IMR-90 (cell line): Measurements from ENCODE around the gene REXO5. TPM values are rescaled to one million over a fixed set of nuclear protein-coding genes. Genes with fewer than 3 reads are reported as not detected.

ENCODE experiments used
- ATAC-seq: fragments of 200-7000 bp; cut with Tn5 transposase; 2 replicates; pipeline ENCODE4 v1.9.1; 2020; ENCODE audit warnings: low read depth, mild to moderate bottlenecking, moderate library complexity
- BruUV-seq: library from RNA; stranded (reverse); fragments of 400-500 nt; replicated peaks from 2 replicates; lab custom pipeline; 2021; lab: Mats Ljungman, UMichigan
- CTCF ChIA-PET: fragments of 300-600 bp; formaldehyde crosslinking; extraction: SDS; loops from one replicate; lab custom pipeline; 2021; ENCODE audit warnings: antibody characterized with exemption; lab: Yijun Ruan, JAX
- POLR2A ChIA-PET: fragments of 300-600 bp; sonication (Branson Sonifier 250); formaldehyde crosslinking; loops from one replicate; lab custom pipeline; 2022; ENCODE audit warnings: antibody characterized with exemption; ENCODE audit not compliant: unreplicated experiment; lab: Charles Lee
- DNase-seq: peaks from one replicate; pipeline ENCODE4 v3.0.0; 2013
- H2AFZ ChIP-seq: replicated peaks from 2 replicates; pipeline ENCODE3; 2013; ENCODE audit warnings: low read length, mild to moderate bottlenecking; ENCODE audit not compliant: poor library complexity
- H2AK5ac ChIP-seq: 2 replicates; pipeline ENCODE4 v1.6.1; 2013; ENCODE audit warnings: low read depth, low read length, inconsistent platforms
- H2AK9ac ChIP-seq: replicated peaks from 2 replicates; pipeline ENCODE3; 2013; ENCODE audit warnings: mild to moderate bottlenecking, low read depth, low read length, moderate library complexity; ENCODE audit not compliant: poor library complexity
- H2BK120ac ChIP-seq: 2 replicates; pipeline ENCODE4 v1.6.1; 2013; ENCODE audit warnings: low read depth, low read length, inconsistent platforms
- H2BK15ac ChIP-seq: 3 replicates; pipeline ENCODE4 v1.6.1; 2013; ENCODE audit warnings: low read depth, low read length, inconsistent platforms
- H2BK20ac ChIP-seq: 2 replicates; pipeline ENCODE4 v1.6.1; 2013; ENCODE audit warnings: low read depth, mild to moderate bottlenecking, inconsistent platforms, low read length, moderate library complexity
- H2BK5ac ChIP-seq: 2 replicates; pipeline ENCODE4 v1.6.1; 2013; ENCODE audit warnings: mild to moderate bottlenecking, low read depth, low read length, inconsistent platforms; ENCODE audit not compliant: poor library complexity, severe bottlenecking
- H3K14ac ChIP-seq: replicated peaks from 2 replicates; pipeline ENCODE4 v1.6.1; 2013; ENCODE audit warnings: low read depth, low read length, inconsistent platforms
- H3K18ac ChIP-seq: 2 replicates; pipeline ENCODE4 v1.6.1; 2013; ENCODE audit warnings: low read depth, low read length, control low read depth
- H3K23ac ChIP-seq: 2 replicates; pipeline ENCODE4 v1.6.1; 2013; ENCODE audit warnings: low read depth, low read length, inconsistent platforms
- H3K27ac ChIP-seq: 2 replicates; pipeline ENCODE4 v1.5.1; 2013; ENCODE audit warnings: mild to moderate bottlenecking, control low read depth, low read length; ENCODE audit not compliant: insufficient read depth
- H3K27me3 ChIP-seq: 2 replicates; pipeline ENCODE4 v1.6.1; 2013; ENCODE audit warnings: low read length; ENCODE audit not compliant: control insufficient read depth, insufficient read depth
- H3K36me3 ChIP-seq: 2 replicates; pipeline ENCODE4 v1.6.1; 2013; ENCODE audit warnings: low read length, mixed read lengths; ENCODE audit not compliant: control insufficient read depth, insufficient read depth
- H3K4ac ChIP-seq: 2 replicates; pipeline ENCODE4 v1.6.1; 2013; ENCODE audit warnings: low read depth, low read length, inconsistent platforms
- H3K4me1 ChIP-seq: 2 replicates; pipeline ENCODE4 v1.6.1; 2013; ENCODE audit warnings: low read length, mixed read lengths; ENCODE audit not compliant: control insufficient read depth, insufficient read depth
- H3K4me2 ChIP-seq: 2 replicates; pipeline ENCODE4 v1.6.1; 2013; ENCODE audit warnings: low read depth, mild to moderate bottlenecking, control low read depth, low read length, moderate library complexity
- H3K4me3 ChIP-seq: 2 replicates; pipeline ENCODE4 v1.5.1; 2013; ENCODE audit warnings: low read depth, mild to moderate bottlenecking, control low read depth, low read length, moderate library complexity; ENCODE audit not compliant: insufficient read depth
- H3K56ac ChIP-seq: 2 replicates; pipeline ENCODE4 v1.6.1; 2013; ENCODE audit warnings: low read length, inconsistent platforms; ENCODE audit not compliant: insufficient read depth; ENCODE audit errors: extremely low read depth
- H3K79me1 ChIP-seq, 2 experiments: 2 replicates each; pipeline ENCODE4 v1.6.1; 2013; ENCODE audit warnings: low read length in 2 of 2, inconsistent platforms in 1 of 2, low read depth in 1 of 2
- H3K9ac ChIP-seq: 2 replicates; pipeline ENCODE4 v1.6.1; 2013; ENCODE audit warnings: low read depth, low read length, control low read depth
- H3K9me1 ChIP-seq: 2 replicates; pipeline ENCODE4 v1.6.1; 2013; ENCODE audit warnings: low read length, inconsistent platforms; ENCODE audit not compliant: insufficient read depth
- H3K9me3 ChIP-seq: 2 replicates; pipeline ENCODE4 v1.6.1; 2013; ENCODE audit warnings: low read length; ENCODE audit not compliant: control insufficient read depth, insufficient read depth
- H4K20me1 ChIP-seq: 2 replicates; pipeline ENCODE4 v1.6.1; 2013; ENCODE audit warnings: low read length, inconsistent platforms; ENCODE audit not compliant: insufficient read depth
- H4K5ac ChIP-seq: 2 replicates; pipeline ENCODE4 v1.6.1; 2013; ENCODE audit warnings: mild to moderate bottlenecking, low read depth, low read length, control low read depth
- H4K8ac ChIP-seq, 2 experiments: 2 replicates each; pipeline ENCODE4 v1.6.1; 2013; ENCODE audit warnings: low read depth in 2 of 2, low read length in 2 of 2, control low read depth in 1 of 2, inconsistent platforms in 1 of 2
- H4K91ac ChIP-seq: 2 replicates; pipeline ENCODE4 v1.6.1; 2013; ENCODE audit warnings: low read depth, low read length, inconsistent platforms; ENCODE audit not compliant: insufficient read depth
- BHLHE40 ChIP-seq: fragments of 150-350 bp; IDR thresholded peaks from 2 replicates; pipeline ENCODE4 v1.6.1; 2016; ENCODE audit warnings: mild to moderate bottlenecking, low read depth, low read length
- CEBPB ChIP-seq: IDR thresholded peaks from 2 replicates; pipeline ENCODE4 v1.6.1; 2012; ENCODE audit warnings: low read depth, low read length, improper control_type of control experiment
- CHD1 ChIP-seq: IDR thresholded peaks from 2 replicates; pipeline ENCODE4 v1.6.1; 2012; ENCODE audit warnings: low read depth, low read length, improper control_type of control experiment
- FOS ChIP-seq: fragments of 150-350 bp; IDR thresholded peaks from 2 replicates; pipeline ENCODE4 v1.6.1; 2016; ENCODE audit warnings: low read depth, low read length
- MAFK ChIP-seq: IDR thresholded peaks from 2 replicates; pipeline ENCODE4 v1.6.1; 2012; ENCODE audit warnings: low read depth, low read length, improper control_type of control experiment
- MAZ ChIP-seq: IDR thresholded peaks from 2 replicates; pipeline ENCODE4 v1.6.1; 2012; ENCODE audit warnings: low read depth, mild to moderate bottlenecking, low read length, improper control_type of control experiment, moderate library complexity, borderline replicate concordance
- MXI1 ChIP-seq: IDR thresholded peaks from 2 replicates; pipeline ENCODE4 v1.6.1; 2012; ENCODE audit warnings: low read depth, mild to moderate bottlenecking, low read length, moderate library complexity, borderline replicate concordance
- NFE2L2 ChIP-seq: fragments of 150-350 bp; IDR thresholded peaks from 2 replicates; pipeline ENCODE4 v1.6.1; 2016; ENCODE audit warnings: low read depth, mild to moderate bottlenecking, low read length
- POLR2A ChIP-seq: IDR thresholded peaks from 2 replicates; pipeline ENCODE4 v1.6.1; 2012; ENCODE audit warnings: mild to moderate bottlenecking, low read depth, low read length
- RAD21 ChIP-seq: IDR thresholded peaks from 2 replicates; pipeline ENCODE4 v1.6.1; 2012; ENCODE audit warnings: low read length, improper control_type of control experiment
- RCOR1 ChIP-seq: IDR thresholded peaks from 2 replicates; pipeline ENCODE4 v1.6.1; 2012; ENCODE audit warnings: mild to moderate bottlenecking, low read length, improper control_type of control experiment; ENCODE audit not compliant: insufficient replicate concordance
- RFX5 ChIP-seq: IDR thresholded peaks from 2 replicates; pipeline ENCODE4 v1.8.0; 2012; ENCODE audit warnings: low read depth, mild to moderate bottlenecking, low read length, moderate library complexity
- SMC3 ChIP-seq: fragments of 150-350 bp; IDR thresholded peaks from 2 replicates; pipeline ENCODE4 v1.6.1; 2016; ENCODE audit warnings: low read depth, mild to moderate bottlenecking, antibody characterized with exemption, low read length, moderate library complexity
- WGBS, 2 experiments: methylation state at CpG; one replicate each; pipeline versions ENCODE4 v1.1.5 to v1.1.7; 2013; ENCODE audit warnings: missing lambda C conversion rate in 2 of 2; ENCODE audit not compliant: insufficient read length in 1 of 2; ENCODE audit errors: extremely low coverage in 2 of 2; 5-methylcytosine and 5-hydroxymethylcytosine counted together
- dilution Hi-C: fragments of 300-500 bp; cut with HindIII; formaldehyde crosslinking; loops from one replicate; pipeline ENCODE4 v1.14.3; 2018; ENCODE audit warnings: low sequenced_read_pairs; ENCODE audit not compliant: unreplicated experiment
- in situ Hi-C: fragments of 300-500 bp; cut with MboI; formaldehyde crosslinking; loops from 3 replicates; pipeline ENCODE4 v1.14.3; 2019; ENCODE audit warnings: low sequenced_read_pairs, inconsistent platforms, mixed read lengths
- intact Hi-C: fragments of 100-400 bp; cut with micrococcal nuclease; formaldehyde crosslinking; loops from 2 replicates; pipeline ENCODE4 v1.10.0; 2022
- polyA plus RNA-seq, 3 experiments: library from polyadenylated mRNA; depleted of rRNA; stranded (reverse); fragments of >200 nt; gene quantifications; 2 replicates each; pipeline ENCODE4 v1.2.3, GENCODE V29; 2012; ENCODE audit warnings: low replicate concordance in 1 of 3
- total RNA-seq: library from RNA; depleted of rRNA; stranded (reverse); fragments of >200 nt; gene quantifications from 2 replicates; pipeline ENCODE4 v1.2.3, GENCODE V29; 2012
- TF ChIP-seq, protein P1 (sequence below): conservative IDR thresholded peaks from 2 replicates; pipeline ENCODE4 v1.5.1; 2012; ENCODE audit warnings: mild to moderate bottlenecking, low read depth, low read length, improper control_type of control experiment
- TF ChIP-seq, protein P2 (sequence below): fragments of 150-350 bp; IDR thresholded peaks from 2 replicates; pipeline ENCODE4 v1.6.1; 2017; ENCODE audit warnings: mild to moderate bottlenecking, antibody characterized with exemption, low read length, low read depth
- TF ChIP-seq, protein P3 (sequence below): fragments of 150-350 bp; IDR thresholded peaks from 2 replicates; pipeline ENCODE4 v1.6.1; 2016; ENCODE audit warnings: low read depth, mild to moderate bottlenecking, low read length, moderate library complexity, borderline replicate concordance

The REXO5 gene
- total and polyA plus RNA-seq, 2 of the 4 experiments (the other 2 are of a cell fraction) = 3.7 to 7.0 TPM

DNA sequence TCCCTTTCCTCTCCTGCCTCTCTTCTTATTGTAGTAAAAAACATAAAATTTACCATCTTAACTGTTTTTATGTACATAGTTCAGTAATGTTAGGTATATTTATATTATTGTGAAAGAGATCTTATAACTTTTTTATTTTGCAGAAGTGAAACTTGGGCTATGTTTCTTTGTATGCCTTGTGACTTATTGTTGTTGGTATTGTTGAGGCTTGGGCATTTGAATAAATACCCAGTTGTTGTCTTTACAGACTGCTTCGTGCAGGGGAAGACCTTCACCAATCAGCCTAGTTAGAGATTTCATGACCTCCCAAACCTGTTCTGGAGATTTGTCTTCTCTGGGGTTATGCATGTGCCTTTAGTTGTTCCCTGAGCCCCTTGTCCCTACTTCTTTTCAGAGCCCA lies 31.9 kb downstream of the REXO5 start:
- Histone ChIP-seq H3K23ac (no peak overlapping the region), H3K79me1 (no peaks in the 10 kb centered on the region; a peak in 1 of 4 replicates), H3K14ac (no peak overlapping the region), H4K8ac (no peak overlapping the region), H3K4me2 (no peak overlapping the region), H3K9me1 (no peaks in the 10 kb centered on the region), H2AK5ac (no peak overlapping the region), H2AK9ac (no peak overlapping the region), H4K20me1 (no peaks in the 10 kb centered on the region), H3K56ac (no peak overlapping the region), H3K36me3 (0 out of 2 replicates have a peak, but pooled peaks cover 4% of the 10 kb centered on the region), H2BK5ac (no peak overlapping the region), H2AFZ (no peak overlapping the region), H2BK120ac (no peak overlapping the region), H3K9me3 (no peaks in the 10 kb centered on the region), H2BK20ac (no peak overlapping the region), H3K9ac (no peak overlapping the region), H3K27me3 (no peaks in the 10 kb centered on the region), H4K91ac (no peak overlapping the region), H3K27ac (no peak overlapping the region), H3K4ac (no peak overlapping the region), H3K18ac (no peak overlapping the region), H4K5ac (no peak overlapping the region), H3K4me1 (no peaks in the 10 kb centered on the region), H3K4me3 (no peak overlapping the region), H2BK15ac (no peak overlapping the region)
- no peak for ATAC-seq
- POLR2A ChIA-PET = no interaction called here
- dilution Hi-C loops (no loop called here), in situ Hi-C loops (no loop called here), intact Hi-C loops (no loop called here)
- TF ChIP-seq RFX5 (no peak), MAFK (no peak), FOS (no peak), RAD21 (no peak), RCOR1 (no peak), BHLHE40 (no peak), CHD1 (no peak), NFE2L2 (no peak), SMC3 (no peak), MAZ (no peak), MXI1 (no peak), CEBPB (no peak), POLR2A (no peak)
- TF ChIP-seq, protein P1, sequence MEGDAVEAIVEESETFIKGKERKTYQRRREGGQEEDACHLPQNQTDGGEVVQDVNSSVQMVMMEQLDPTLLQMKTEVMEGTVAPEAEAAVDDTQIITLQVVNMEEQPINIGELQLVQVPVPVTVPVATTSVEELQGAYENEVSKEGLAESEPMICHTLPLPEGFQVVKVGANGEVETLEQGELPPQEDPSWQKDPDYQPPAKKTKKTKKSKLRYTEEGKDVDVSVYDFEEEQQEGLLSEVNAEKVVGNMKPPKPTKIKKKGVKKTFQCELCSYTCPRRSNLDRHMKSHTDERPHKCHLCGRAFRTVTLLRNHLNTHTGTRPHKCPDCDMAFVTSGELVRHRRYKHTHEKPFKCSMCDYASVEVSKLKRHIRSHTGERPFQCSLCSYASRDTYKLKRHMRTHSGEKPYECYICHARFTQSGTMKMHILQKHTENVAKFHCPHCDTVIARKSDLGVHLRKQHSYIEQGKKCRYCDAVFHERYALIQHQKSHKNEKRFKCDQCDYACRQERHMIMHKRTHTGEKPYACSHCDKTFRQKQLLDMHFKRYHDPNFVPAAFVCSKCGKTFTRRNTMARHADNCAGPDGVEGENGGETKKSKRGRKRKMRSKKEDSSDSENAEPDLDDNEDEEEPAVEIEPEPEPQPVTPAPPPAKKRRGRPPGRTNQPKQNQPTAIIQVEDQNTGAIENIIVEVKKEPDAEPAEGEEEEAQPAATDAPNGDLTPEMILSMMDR = no peak
- TF ChIP-seq, protein P2, sequence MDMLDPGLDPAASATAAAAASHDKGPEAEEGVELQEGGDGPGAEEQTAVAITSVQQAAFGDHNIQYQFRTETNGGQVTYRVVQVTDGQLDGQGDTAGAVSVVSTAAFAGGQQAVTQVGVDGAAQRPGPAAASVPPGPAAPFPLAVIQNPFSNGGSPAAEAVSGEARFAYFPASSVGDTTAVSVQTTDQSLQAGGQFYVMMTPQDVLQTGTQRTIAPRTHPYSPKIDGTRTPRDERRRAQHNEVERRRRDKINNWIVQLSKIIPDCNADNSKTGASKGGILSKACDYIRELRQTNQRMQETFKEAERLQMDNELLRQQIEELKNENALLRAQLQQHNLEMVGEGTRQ = no peak
- TF ChIP-seq, protein P3, sequence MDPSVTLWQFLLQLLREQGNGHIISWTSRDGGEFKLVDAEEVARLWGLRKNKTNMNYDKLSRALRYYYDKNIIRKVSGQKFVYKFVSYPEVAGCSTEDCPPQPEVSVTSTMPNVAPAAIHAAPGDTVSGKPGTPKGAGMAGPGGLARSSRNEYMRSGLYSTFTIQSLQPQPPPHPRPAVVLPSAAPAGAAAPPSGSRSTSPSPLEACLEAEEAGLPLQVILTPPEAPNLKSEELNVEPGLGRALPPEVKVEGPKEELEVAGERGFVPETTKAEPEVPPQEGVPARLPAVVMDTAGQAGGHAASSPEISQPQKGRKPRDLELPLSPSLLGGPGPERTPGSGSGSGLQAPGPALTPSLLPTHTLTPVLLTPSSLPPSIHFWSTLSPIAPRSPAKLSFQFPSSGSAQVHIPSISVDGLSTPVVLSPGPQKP = no peak
- whole genome bisulfite sequencing, 2 experiments = no CpG with 5 or more reads among the region's 1 CpG
- CTCF ChIA-PET = no interaction called here
- DNase-seq = no peak
- BruUV-seq = no TSS peak
